ENCODE measurements around the gene LMAN2.
A peak's percentile ranks its signal among the peaks of the same experiment; 100 is the strongest.

The LMAN2 gene

GRCh38 chr5:177372034-177372896 lies 20.8 kb upstream of the LMAN2 start:
- H3K36me3 ChIP-seq (ENCODE audit: control insufficient read depth in 1 of 2, insufficient read depth in 2 of 2, low read depth in 1 of 2, low read length in 2 of 2): peaks cover 0 to 14% of the 10 kb centered on the region in 2 experiments
- peaks cover 10% of the 10 kb centered on the region for H3K79me1 ChIP-seq (replicated peaks; ENCODE audit: low read length, poor library complexity, severe bottlenecking)
- no peak overlapping the region for H2BK12ac ChIP-seq (ENCODE audit: low read length in 2 of 2)
- H3K4me1 ChIP-seq (ENCODE audit: control insufficient read depth, insufficient read depth, low read depth, low read length): peaks cover 24% of the 10 kb centered on the region
- H3K4me3 ChIP-seq (ENCODE audit: insufficient read depth in 1 of 2, low read depth in 1 of 2, low read length in 2 of 2): no peak overlapping the region
- H2AFZ ChIP-seq (ENCODE audit: low read depth, low read length): no peak overlapping the region
- H3K9me3 ChIP-seq (ENCODE audit: control insufficient read depth, low read length): no peaks in the 10 kb centered on the region
- no peak overlapping the region for H2BK5ac ChIP-seq (ENCODE audit: low read depth, low read length, poor library complexity, severe bottlenecking)
- no peak overlapping the region for H3K23ac ChIP-seq (ENCODE audit: low read length in 2 of 2)
- no peak overlapping the region for H3K9ac ChIP-seq (ENCODE audit: low read length)
- H3K18ac ChIP-seq (ENCODE audit: low read depth in 1 of 2, low read length in 2 of 2): no peak overlapping the region
- peaks cover 0 to 48% of the 10 kb centered on the region in 2 experiments for H3K27me3 ChIP-seq (ENCODE audit: control insufficient read depth in 1 of 2, insufficient read depth in 1 of 2, low read length in 2 of 2)
- H2AK5ac ChIP-seq (ENCODE audit: low read length, severe bottlenecking): no peak overlapping the region
- no peak overlapping the region for H4K91ac ChIP-seq (ENCODE audit: low read length)
- H3K4ac ChIP-seq (ENCODE audit: low read depth in 1 of 2, low read length in 2 of 2): no peak overlapping the region
- WGBS: over 99% methylated on average over 11 of the region's 12 CpGs
- H3K14ac ChIP-seq (ENCODE audit: low read length in 2 of 2): no peak overlapping the region
- no peak overlapping the region for H4K8ac ChIP-seq (ENCODE audit: low read length)
- H3K27ac ChIP-seq (ENCODE audit: low read length, poor library complexity, severe bottlenecking): no peak overlapping the region
- no peak for DNase-seq
- H2BK15ac ChIP-seq (ENCODE audit: low read depth, poor library complexity, severe bottlenecking): no peak overlapping the region
- H3K4me2 ChIP-seq (ENCODE audit: low read length, poor library complexity, severe bottlenecking): no peak overlapping the region
- H2BK120ac ChIP-seq (ENCODE audit: low read depth, low read length): no peak overlapping the region

DNA sequence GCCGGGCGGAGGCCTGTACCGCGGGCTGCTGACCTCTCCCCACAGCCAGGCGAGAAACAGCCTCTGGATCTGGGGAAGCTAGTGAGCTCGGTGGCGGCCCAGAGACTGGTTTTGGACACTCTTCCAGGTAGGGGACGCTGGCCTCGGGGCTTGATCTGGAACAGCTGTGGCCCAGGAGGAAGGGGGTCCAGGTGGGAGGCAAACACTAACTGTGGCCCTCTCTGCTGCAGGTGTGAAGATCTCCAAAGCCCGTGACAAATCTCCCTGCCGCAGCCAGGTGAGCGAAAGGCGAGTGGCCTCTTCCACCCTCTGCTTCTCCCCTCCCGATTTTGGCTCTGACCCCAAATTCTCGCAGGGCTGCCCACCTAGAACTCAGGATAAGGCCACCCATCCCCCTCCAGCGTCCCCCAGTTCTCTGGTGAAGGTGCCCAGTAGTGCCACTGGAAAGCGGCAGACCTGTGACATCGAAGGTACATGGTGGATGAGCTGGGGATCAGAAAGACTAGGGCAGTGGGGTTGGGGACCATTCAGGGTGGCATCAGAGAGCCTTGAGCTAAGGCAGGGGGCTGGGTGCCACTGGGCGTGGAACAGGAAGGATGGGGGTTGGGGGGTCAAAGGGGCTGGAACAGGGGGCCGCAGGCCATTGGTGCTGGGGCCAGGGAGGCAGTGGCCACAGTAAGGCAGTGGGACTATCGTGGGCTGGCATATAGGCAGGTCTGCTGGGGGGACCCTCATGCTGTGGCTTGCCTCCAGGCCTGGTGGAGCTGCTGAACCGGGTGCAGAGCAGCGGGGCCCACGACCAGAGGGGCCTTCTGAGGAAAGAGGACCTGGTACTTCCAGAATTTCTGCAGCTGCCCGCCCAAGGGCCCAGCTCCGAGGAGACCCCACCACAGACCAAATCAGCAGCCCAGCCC lies 19.9 kb upstream of the LMAN2 start:
- H3K23ac ChIP-seq (ENCODE audit: low read length in 2 of 2): no peak overlapping the region
- H3K27me3 ChIP-seq (ENCODE audit: control insufficient read depth in 1 of 2, insufficient read depth in 1 of 2, low read length in 2 of 2): peaks cover 0 to 43% of the 10 kb centered on the region in 2 experiments
- peak overlapping the region; percentile 17 for H3K27ac ChIP-seq (ENCODE audit: low read length, poor library complexity, severe bottlenecking)
- WGBS: 63% methylated on average over 21 of the region's 26 CpGs
- peaks cover 0 to 14% of the 10 kb centered on the region in 2 experiments for H3K36me3 ChIP-seq (ENCODE audit: control insufficient read depth in 1 of 2, insufficient read depth in 2 of 2, low read depth in 1 of 2, low read length in 2 of 2)
- peak overlapping the region; percentile 45 to 46 for H3K4ac ChIP-seq (ENCODE audit: low read depth in 1 of 2, low read length in 2 of 2)
- peak overlapping the region; percentile 60 for H3K4me2 ChIP-seq (ENCODE audit: low read length, poor library complexity, severe bottlenecking)
- H2BK12ac ChIP-seq (ENCODE audit: low read length in 2 of 2): peak overlapping the region in 1 of 2 experiments; percentile 51
- H3K9ac ChIP-seq (ENCODE audit: low read length): peak overlapping the region; percentile 78
- peak overlapping the region; percentile 62 for H4K91ac ChIP-seq (ENCODE audit: low read length)
- H4K8ac ChIP-seq (ENCODE audit: low read length): peak overlapping the region; percentile 63
- peak overlapping the region; percentile 45 to 54 for H3K18ac ChIP-seq (ENCODE audit: low read depth in 1 of 2, low read length in 2 of 2)
- H3K79me1 ChIP-seq (replicated peaks; ENCODE audit: low read length, poor library complexity, severe bottlenecking): peaks cover 10% of the 10 kb centered on the region
- peak overlapping the region; percentile 59 to 80 for H3K4me3 ChIP-seq (ENCODE audit: insufficient read depth in 1 of 2, low read depth in 1 of 2, low read length in 2 of 2)
- peak overlapping the region; percentile 64 for H2AK5ac ChIP-seq (ENCODE audit: low read length, severe bottlenecking)
- no peak overlapping the region for H2BK5ac ChIP-seq (ENCODE audit: low read depth, low read length, poor library complexity, severe bottlenecking)
- H3K9me3 ChIP-seq (ENCODE audit: control insufficient read depth, low read length): no peaks in the 10 kb centered on the region
- H3K4me1 ChIP-seq (ENCODE audit: control insufficient read depth, insufficient read depth, low read depth, low read length): peaks cover 31% of the 10 kb centered on the region
- DNase-seq: no peak
- H2AFZ ChIP-seq (ENCODE audit: low read depth, low read length): peak overlapping the region; percentile 56
- H2BK15ac ChIP-seq (ENCODE audit: low read depth, poor library complexity, severe bottlenecking): no peak overlapping the region
- H2BK120ac ChIP-seq (ENCODE audit: low read depth, low read length): no peak overlapping the region
- peak overlapping the region in 1 of 2 experiments; percentile 64 for H3K14ac ChIP-seq (ENCODE audit: low read length in 2 of 2)

DNA sequence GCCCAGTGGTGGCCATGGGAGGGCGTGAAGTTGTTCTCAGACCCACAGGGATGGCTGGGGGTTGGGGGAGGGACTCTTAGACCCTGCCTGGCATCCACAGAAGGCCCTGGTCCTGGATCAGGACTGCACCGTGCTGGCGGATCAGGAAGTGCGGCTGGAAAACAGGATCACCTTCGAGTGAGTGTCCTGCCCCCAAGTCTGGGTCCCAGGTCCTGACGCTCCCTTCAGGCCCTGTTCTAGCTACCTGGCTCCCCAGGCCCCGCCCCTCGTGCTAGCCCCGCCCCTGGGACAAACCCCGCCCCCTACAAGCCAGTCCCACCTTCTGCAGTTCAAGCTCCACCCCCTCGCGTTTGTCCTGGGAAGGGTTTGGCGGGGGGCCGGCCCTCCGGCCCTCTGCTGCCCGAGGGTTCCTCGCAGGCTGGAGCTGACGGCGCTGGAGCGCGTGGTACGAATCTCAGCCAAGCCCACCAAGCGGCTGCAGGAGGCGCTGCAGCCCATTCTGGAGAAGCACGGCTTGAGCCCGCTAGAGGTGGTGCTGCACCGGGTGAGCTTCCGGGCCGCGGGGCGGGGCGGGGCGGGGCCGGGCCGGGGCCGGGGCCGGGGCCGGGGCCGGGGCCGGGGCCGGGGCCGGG lies 19.1 kb upstream of the LMAN2 start:
- Histone ChIP-seq H3K9me3 (ENCODE audit: control insufficient read depth, low read length) (no peaks in the 10 kb centered on the region), H3K36me3 (ENCODE audit: control insufficient read depth in 1 of 2, insufficient read depth in 2 of 2, low read depth in 1 of 2, low read length in 2 of 2) (peaks cover 0 to 14% of the 10 kb centered on the region in 2 experiments), H2BK120ac (ENCODE audit: low read depth, low read length) (no peak overlapping the region), H2AFZ (ENCODE audit: low read depth, low read length) (no peak overlapping the region), H3K9ac (ENCODE audit: low read length) (no peak overlapping the region), H4K91ac (ENCODE audit: low read length) (no peak overlapping the region), H4K8ac (ENCODE audit: low read length) (peak overlapping the region; percentile 63), H3K18ac (ENCODE audit: low read depth in 1 of 2, low read length in 2 of 2) (no peak overlapping the region), H2BK15ac (ENCODE audit: low read depth, poor library complexity, severe bottlenecking) (peak overlapping the region; percentile 38), H2AK5ac (ENCODE audit: low read length, severe bottlenecking) (peak overlapping the region; percentile 16), H3K4me1 (ENCODE audit: control insufficient read depth, insufficient read depth, low read depth, low read length) (peaks cover 39% of the 10 kb centered on the region), H3K4ac (ENCODE audit: low read depth in 1 of 2, low read length in 2 of 2) (no peak overlapping the region), H3K4me2 (ENCODE audit: low read length, poor library complexity, severe bottlenecking) (peak overlapping the region; percentile 60), H3K27ac (ENCODE audit: low read length, poor library complexity, severe bottlenecking) (no peak overlapping the region), H2BK12ac (ENCODE audit: low read length in 2 of 2) (peak overlapping the region in 1 of 2 experiments; percentile 49), H3K27me3 (ENCODE audit: control insufficient read depth in 1 of 2, insufficient read depth in 1 of 2, low read length in 2 of 2) (peaks cover 0 to 43% of the 10 kb centered on the region in 2 experiments), H3K4me3 (ENCODE audit: insufficient read depth in 1 of 2, low read depth in 1 of 2, low read length in 2 of 2) (peak overlapping the region; percentile 59 to 80), H3K14ac (ENCODE audit: low read length in 2 of 2) (no peak overlapping the region), H3K79me1 (replicated peaks; ENCODE audit: low read length, poor library complexity, severe bottlenecking) (peaks cover 10% of the 10 kb centered on the region), H2BK5ac (ENCODE audit: low read depth, low read length, poor library complexity, severe bottlenecking) (no peak overlapping the region), H3K23ac (ENCODE audit: low read length in 2 of 2) (no peak overlapping the region)
- DNase-seq: peak; percentile 93
- WGBS: 8% methylated on average over 35 of the region's 42 CpGs
